Measurements from ENCODE around the gene RRP8.
A peak's percentile ranks its signal among the peaks of the same experiment; 100 is the strongest.

The RRP8 gene

DNA sequence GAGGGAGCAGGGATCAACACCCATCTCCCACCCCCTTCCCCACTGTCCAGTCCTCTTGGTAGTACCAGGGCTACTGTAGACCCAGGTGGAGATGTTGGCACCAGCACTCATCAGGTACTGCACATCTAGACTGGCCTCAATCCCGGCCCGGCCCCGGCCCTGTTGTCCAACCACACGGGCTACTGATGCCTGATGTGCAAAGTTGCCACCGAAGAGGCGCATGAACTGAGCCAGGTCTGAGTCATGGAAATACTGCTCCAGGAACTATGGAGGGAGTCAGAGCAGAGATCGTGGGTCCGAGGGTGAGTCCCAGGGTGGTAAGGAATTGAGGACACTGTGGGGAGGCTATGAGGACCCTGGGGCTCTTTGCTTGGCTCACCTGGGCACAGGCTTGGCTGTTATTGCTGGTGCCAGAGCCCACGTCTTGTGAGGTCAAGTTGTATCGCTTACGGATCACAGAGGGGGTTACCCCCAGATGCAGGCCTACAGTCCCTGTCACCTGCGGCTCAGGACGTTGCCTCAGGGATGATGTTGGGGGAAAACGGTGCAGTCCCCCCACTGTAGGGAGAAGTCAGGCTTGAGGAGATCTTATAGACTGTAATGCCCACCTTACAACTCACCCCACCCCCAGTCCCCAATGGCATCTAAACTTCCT is 13.3 kb upstream of the RRP8 start:
- ATAC-seq, result no peak

DNA sequence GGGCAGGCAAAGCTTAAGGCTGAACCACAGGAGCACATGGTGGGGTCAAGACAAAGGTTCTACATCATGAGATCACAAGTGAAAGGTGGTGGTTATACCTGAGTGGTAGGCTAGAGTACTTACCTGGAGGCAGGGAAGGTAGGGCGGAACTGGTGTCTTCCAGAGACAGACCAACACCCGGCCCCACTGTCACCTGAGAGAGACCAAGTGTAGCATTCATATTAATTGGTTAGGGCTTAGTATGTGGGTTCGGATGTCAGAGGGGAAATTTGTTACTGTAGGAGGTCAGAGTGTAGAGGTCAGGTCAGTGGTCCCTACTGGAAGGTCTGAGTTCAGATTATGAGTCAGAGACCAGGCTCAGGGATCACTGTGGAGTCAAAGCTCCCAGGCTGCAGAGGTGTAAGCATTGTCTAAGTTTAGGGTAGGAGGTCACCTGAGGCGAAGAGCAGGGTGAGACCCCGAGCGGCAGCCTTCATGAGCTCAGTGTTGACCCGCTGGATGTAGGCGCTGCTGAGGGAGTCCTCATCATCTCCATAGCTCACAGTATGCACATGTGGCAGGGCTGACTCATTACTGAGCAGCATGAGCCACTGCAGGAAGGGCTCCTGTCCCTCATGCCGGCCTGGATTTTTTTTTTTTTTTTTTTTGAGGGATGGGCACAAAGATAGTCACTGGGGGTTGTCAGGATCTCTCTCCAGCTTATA is 12.6 kb upstream of the RRP8 start:
- ATAC-seq, result no peak

DNA sequence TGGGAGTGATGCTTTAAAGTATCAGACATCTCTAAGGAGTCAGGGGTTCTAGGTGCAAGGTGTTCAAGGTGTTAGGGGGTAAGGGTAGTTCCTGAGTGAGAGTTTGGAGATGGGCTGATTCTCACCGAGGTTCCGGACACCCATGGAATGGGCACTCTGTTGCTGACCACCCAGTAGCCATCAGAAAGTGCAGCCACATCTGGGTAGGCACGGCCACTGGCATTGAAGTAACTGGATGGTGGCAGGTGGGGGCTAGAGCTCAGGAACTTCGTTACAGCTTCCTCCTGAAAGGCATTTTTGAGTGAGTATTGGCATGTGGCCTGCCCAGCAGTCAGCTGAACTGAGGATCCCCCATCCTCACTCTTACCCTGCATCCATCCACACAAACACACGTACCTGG is 11.6 kb upstream of the RRP8 start:
- ATAC-seq, result no peak

DNA sequence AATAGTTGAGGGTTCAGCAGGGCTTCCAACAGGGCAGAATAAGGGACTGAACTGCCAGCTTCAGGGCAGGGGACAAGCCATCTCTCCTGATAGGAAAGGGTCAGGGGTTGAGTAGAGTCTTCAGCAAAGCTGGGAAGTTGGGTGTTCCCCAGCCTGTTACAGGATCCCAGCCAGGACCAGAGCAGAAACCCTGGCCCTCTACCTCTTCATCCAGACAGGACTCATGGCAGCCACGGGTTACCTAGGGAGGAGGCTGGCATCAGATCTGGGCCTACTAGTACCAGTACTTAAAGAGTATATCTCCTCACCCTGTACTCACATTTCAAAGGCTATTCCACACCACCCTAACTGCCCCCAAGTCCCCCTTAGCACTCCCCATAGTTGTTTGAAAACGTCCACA is 11.0 kb upstream of the RRP8 start:
- ATAC-seq, result no peak

DNA sequence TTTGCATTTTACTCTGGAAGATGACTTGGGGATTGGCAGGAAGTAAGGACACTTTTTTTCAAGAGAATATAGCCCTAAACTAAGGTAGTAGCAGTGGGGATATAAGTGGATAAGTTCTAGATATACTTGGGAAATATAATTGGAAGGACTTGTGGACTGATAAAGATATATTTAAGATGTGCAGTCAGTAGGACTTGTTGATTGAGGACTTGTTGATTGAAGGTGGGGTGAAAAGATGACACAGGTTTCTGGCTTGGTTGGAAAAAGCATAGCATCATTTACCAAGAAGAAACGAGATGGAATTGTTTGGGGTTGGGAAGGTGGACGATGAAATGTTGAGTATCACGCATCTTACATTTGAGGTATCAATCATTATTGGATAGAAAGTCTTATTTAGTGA is 10.1 kb upstream of the RRP8 start:
- ATAC-seq, result no peak

DNA sequence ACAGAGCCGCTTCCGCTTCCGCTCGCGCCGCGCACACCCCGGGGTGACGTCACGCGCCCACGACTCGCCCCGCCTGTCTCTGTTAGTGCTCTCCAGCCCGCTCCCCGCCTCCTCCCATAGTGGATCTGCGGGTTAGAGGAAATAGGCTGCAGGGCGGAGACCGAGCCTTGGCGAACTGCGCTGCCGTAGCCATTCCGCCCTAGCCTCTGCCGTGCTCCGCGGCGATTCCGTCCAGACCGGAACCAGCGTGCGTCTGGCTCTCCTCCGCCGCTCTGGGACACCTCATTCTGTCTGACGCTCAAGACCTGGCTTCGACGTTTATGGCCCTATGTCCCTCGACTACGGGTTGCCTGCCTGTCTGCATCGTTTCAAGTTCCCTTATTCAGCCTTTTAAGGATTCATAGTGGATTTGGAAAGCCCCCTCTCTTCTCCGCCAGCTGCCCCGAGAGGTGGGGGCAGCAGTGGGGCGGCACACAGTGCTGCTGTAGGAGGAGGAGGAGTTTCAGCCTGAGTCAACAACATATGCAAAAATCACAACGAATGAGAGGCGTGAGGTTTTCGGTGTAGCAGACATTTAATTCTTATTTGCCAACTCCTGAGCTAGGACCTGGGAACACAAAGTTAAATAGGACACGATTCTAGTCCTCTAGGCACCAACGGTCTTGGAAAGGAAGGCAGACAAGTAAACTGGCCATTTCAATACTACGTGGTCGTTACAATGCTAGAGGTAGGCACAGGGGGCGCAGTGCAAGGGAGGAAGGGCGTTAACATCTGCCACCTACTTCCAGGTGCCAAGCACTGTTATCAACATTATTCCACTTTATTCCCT is 9.0 kb upstream of the RRP8 start, which contains the start of gene TAF10:
TSS of gene TAF10 (minus strand) at position 4 of the 829 bp plus-strand sequence. CDS start 27 bp downstream, outside the sequence.
- ATAC-seq, result peak; percentile 89 to 91

DNA sequence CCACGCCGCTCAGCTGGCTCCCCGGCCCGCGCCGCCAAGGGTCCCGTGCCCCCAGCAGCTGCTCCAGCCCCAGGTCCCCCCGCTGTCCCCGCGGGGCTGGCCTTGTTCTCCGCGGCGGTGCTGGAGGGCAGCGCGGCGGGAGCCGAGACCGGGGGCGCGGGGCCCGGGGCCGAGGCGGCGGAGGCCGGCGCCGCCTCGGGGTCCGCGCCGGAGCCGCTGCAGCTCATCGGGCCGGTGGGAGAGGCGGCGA is 8.5 kb upstream of the RRP8 start:
- peak in 1 of 2 donors; percentile 3 for ATAC-seq

DNA sequence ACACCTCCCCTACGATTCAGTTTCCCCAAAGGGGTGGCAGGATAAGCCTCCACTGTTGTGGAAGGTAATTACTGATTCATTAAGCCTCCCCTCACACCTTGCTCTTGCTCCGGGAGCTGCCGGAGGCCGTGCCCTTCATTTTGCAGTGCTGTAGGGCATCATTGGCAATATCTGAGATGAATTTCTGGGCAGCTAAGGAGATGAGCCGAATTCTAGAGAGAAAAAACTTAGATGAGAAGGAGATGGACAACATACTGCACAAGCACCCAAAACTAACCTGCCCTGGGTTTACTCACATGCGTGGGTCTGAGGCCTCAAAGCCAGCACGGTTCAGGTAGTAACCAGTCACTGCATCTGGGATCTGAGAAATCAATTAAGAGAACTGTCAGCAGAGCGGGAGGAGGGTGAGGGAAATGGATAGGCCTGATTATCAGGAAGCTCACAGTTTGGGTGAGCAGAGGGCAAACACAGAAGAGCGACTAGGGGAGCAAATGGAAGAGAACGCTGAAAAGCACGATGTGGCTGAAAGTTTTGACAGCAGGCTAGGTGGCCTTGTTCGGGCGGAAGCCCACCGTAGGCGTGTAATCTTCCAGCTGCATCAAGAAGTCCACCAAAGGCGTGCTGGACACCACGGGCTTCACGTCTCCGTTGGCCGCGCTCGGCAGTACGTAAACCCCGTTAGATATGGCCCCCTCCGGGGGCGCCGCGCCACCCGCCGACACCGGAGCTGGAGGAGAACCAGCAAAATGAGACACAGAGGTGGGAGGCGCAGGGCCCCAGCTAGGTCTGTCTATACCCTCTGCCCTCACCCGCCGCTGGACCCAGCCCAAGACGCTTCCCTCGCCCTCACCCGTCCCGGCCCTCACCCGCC is 7.9 kb upstream of the RRP8 start:
- peak in 1 of 2 donors; percentile 10 for ATAC-seq

DNA sequence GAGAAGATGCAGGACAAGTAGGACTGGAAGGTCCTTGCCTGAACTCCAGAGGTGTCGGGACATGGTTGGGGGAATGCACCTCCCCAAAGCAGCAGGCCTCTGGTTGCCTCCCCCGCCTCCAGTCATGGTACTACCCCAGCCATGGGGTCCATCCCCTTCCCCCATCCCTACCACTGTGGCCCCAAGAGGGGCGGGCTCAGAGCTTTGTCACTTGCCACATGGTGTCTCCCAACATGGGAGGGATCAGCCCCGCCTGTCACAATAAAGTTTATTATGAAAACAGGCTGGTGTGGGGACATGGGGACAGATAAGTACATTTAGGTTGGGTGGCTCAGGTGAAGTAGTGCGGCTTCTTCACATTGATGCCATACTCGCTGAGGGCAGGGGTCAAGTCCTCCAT is 7.2 kb upstream of the RRP8 start:
- no peak for ATAC-seq

DNA sequence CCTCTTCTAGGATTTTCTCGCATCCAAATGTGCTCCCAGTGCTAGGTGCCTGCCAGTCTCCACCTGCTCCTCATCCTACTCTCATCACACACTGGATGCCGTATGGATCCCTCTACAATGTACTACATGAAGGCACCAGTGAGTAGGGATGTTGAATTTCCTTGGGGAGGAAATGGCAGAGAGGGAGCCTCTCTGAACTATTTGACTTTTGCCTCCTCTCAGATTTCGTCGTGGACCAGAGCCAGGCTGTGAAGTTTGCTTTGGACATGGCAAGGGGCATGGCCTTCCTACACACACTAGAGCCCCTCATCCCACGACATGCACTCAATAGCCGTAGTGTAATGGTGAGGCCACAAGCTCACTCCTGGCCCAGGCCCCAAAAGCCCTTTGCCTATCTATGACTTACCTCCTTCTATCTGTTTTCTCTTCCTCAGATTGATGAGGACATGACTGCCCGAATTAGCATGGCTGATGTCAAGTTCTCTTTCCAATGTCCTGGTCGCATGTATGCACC is 6.1 kb upstream of the RRP8 start:
- no peak for ATAC-seq

DNA sequence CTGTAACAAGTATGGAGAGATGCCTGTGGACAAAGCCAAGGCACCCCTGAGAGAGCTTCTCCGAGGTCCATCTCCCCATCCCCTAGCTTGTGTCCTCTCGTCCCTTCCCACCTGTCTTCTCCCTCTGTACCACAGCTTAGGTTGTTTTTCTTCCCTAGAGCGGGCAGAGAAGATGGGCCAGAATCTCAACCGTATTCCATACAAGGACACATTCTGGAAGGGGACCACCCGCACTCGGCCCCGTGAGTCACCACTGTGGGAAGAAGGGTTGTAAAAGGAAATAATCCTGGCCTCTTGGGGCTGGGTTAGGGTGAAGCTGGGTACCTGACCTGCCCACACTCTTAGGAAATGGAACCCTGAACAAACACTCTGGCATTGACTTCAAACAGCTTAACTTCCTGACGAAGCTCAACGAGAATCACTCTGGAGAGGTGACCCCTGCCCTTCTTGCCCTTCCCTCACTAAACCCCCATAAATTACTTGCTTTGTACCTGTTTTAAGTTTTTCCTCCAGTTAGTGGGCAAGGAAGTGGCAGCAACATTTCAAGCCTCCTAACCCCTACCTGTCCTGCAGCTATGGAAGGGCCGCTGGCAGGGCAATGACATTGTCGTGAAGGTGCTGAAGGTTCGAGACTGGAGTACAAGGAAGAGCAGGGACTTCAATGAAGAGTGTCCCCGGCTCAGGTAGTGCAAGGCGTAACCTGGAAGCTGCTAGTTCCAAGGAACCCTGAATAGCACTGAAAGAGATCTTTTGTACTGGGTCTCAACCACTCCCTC is 5.5 kb upstream of the RRP8 start:
- no peak for ATAC-seq

DNA sequence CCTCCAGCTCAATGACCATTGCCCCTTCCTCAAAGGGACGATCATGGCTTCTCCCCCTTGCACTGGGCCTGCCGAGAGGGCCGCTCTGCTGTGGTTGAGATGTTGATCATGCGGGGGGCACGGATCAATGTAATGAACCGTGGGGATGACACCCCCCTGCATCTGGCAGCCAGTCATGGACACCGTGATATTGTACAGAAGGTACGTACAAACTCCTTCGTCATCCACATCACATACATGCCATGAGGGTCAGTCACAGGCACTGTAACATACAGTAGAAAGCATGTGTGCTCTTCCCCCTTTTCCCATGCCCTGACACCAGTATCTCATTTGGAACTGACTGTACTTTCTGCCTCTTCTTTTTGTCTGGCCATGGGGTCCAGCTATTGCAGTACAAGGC is 4.6 kb upstream of the RRP8 start:
- ATAC-seq, result no peak

DNA sequence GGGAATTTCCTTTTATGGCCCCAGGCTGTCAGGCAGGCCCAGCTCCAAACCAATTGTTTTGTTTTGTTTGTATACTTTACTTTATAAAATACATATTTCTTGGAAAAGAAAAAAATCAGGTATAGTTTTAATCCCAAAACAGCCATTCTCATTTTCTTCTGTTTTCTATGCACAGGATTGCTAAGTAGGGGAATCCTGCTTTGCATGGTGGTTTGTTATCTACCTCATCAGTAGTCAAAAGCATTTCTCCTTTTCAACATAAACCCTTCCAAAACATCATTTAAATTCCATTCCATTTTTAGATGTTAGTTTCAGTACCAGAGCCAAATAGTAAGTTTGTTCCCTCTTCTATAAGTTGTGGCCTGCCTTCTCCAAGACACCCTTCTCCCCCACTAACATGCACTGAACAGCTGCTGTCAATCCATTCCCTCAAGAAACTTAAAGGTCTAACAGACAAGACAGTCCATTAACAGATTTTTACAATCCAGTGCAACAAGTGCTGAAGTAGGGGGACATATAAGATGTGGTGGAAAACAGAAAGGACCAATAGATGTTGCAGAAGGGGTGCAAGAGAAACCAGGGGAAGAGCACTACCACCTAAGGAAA is 3.9 kb upstream of the RRP8 start:
- no peak for ATAC-seq

DNA sequence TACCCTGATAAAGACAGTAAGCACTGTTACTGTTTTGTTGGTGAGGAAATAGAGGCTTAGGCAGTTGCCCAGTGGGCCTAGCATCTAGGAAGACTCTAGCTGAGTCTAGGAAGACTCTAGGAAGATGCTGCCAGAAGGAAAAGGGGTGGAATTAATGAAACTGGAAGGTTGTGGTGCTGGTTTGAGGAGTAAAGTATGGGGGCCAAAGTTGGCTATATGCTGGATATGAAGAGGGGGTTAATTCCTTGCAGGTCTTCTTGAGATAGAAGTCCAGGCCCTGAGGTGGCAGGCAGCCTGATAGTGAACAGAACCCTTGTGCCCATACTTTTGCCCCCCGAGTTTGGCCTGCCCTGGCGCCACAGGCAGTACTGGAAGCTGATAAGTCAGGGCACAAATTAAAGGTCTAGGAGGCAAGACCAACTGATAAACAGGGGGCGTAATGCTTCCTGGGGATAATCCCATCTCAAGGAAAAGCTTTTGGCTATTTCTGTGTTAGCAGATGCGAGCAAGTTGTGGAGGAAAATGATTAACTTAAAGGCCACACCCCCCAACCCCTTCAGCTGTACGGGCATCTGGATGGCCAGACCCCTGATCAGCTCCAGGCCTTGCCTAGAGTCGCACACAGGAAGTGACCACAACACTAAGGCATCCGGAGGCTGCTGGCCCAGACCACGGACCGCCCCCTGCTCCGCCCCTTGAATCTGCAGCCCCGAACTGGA is 3.2 kb upstream of the RRP8 start:
- no peak for ATAC-seq

DNA sequence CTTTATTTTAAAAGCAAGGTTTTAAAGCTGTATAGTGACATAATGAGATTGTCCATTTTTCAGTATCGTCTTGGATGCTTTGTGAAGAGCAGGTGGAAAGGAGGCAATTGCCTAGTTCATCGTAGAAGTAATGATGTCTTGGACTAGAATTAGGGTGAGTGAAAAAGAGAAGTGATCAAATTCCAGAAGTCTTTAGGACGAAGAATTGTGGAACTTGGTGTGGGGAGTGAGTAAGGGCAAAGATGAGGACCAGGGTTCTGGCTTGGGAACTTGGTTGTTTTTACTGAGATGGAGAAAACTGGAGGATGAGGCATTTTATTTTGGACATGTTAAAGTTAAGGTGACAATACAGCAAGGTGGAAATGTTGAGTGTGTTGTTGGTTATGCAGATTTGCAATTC is 1.4 kb upstream of the RRP8 start:
- ATAC-seq, result no peak

DNA sequence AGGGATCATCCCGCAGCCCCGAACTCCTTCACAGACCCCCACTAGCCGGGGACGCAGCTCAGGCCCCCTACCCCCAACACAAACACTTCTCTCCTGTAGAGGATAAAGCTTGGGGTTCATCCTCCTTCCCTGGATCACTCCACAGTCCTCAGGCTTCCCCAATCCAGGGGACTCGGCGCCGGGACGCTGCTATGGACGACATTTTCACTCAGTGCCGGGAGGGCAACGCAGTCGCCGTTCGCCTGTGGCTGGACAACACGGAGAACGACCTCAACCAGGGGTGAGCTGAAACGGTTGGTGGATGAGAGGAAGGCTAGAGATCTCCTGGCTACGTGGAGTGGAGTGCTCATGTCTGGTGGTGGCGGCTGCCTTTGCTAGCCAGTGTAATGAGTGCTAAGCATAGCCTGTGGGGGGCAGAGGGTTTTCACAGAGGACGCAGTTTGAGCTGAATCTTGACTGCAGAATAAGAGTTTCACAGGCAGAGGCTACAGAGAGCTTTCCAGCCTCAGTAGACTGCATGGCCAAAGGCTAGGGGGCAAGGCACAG is 738 bp upstream of the RRP8 start:
- ATAC-seq, result peak; percentile 45 to 47

DNA sequence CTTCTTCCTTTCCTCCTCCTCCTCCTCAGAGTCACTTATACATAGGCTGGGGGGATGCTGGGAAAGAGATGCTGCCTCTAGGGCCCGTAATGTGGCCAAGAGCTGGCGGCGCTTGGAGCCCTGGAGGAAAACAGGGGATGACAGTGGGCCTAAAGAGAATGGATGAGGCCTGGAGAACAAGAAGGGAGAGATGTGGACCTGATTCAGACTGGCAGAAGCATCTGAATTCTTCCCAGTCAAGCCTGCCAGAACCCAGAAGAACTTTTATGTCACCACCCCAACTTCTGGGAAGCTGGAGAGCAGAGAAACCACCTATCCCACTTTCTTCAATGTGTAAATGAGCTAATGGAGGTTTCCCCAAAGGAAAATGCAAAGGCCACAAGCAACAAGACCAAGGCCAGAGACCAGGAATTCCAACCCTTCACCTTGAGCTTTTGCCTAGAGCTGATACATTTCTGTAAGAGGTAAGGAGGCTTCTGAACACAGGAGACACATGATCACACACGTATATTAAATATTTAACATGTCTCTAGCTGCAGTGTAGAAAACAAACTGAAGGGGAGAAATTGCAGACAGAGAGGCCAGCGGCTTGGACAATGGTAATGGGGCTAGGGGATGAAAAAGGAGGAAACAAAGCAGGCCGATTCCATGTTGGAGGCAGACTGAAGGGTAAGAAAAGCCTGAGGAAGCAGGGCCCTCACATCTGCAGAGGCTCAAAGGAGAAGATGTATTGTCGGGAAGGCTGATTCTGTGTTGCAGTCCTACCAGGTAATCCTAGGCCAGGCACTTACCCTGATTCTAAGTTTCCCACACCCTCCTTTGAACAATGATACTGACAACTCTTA is 1.1 kb downstream of the RRP8 start:
- ATAC-seq, result no peak

DNA sequence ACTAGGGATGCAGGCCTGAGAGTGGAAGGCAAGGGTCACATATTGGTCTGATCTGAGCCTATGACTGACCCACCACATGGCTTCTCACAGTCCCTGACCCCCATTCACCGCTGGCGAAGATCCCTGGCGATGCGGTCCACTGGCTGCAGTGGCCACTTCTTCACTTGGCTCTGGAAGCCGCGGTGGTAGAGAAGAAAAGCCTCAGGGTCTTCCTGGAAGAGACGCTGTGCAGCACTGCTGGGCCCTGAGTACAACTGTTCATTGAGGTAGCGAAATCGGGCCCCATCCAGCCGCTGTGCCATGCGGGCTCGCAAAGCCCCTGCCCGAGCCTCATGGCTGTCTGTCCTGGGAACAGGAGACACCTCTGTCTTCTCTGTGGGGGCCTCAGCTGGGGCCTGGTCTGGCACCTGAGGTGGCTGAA is 2.4 kb downstream of the RRP8 start:
- ATAC-seq, result no peak

DNA sequence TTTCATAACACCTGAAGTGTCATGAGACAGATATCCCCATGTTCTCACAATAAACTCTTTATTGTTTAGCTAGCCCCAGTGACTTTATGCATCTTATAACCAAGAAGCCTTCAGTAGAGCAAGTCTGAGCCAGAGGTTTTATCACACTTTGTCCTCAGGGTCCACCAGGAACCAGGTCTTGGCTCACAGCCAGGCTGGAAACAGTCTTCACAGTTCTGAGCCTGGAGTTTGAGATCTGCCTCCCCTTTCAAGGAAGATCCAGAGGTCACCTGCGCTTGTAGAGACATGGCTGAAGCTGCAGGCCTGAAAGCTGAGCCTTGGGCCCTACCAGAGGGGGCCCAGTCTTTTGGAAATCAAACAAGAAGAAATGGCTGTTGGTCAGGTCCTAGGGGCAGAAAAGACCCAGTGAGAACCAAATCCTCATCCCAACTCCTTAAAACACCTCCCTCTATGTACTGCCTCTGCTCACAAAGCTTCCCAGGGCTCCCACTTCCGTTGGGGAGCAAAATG is 3.5 kb downstream of the RRP8 start:
- ATAC-seq, result no peak

Measured in activated CD4-positive, CD25-positive, alpha-beta regulatory T cell treated with anti-CD3 and anti-CD28 coated beads, Interleukin-2, amount 50 U/mL, for 24 hours (primary cell).